HG03460 (cell line): ENCODE measurements around the gene MBD6.
A peak's percentile ranks its signal among the peaks of the same experiment; 100 is the strongest.

Experiments
- ATAC-seq: cut with Tn5 transposase; IDR thresholded peaks from one replicate; pipeline ENCODE4 v1.9.1; 2021; ENCODE audit not compliant: unreplicated experiment

The MBD6 gene

GRCh38 chr12:57522011-57522886 is at the start of gene MBD6:
MBD6 (plus strand) TSS chr12:57522824; CDS start chr12:57524304, 1,480 bp downstream.
- peak; percentile 33 for ATAC-seq

GRCh38 chr12:57473392-57473791 is 49.2 kb upstream of the MBD6 start:
- ATAC-seq = no peak

- ATAC-seq = no peak
Observed at GRCh38 chr12:57473886-57474285, 48.7 kb upstream of the MBD6 start.

GRCh38 chr12:57474430-57474829 is 48.2 kb upstream of the MBD6 start:
- no peak for ATAC-seq

GRCh38 chr12:57474862-57475261 is 47.8 kb upstream of the MBD6 start:
- no peak for ATAC-seq

- ATAC-seq = no peak
Observed at GRCh38 chr12:57475271-57476161, 47.1 kb upstream of the MBD6 start.

- peak; percentile 32 for ATAC-seq
Observed at GRCh38 chr12:57476162-57476992, 46.2 kb upstream of the MBD6 start.

GRCh38 chr12:57476993-57477709 is 45.5 kb upstream of the MBD6 start:
- no peak for ATAC-seq

- peak; percentile 39 for ATAC-seq
Observed at GRCh38 chr12:57477710-57478681, 44.6 kb upstream of the MBD6 start.

GRCh38 chr12:57479043-57479375 is 43.6 kb upstream of the MBD6 start:
- no peak for ATAC-seq

GRCh38 chr12:57479376-57480115 is 43.1 kb upstream of the MBD6 start, which contains the start of gene ARHGAP9:
ARHGAP9 (minus strand) TSS chr12:57479866; CDS start chr12:57479406, 460 bp downstream.
- ATAC-seq = peak; percentile 40

GRCh38 chr12:57481671-57482070 is 41.0 kb upstream of the MBD6 start:
- no peak for ATAC-seq

- ATAC-seq = no peak
Observed at GRCh38 chr12:57483466-57483865, 39.2 kb upstream of the MBD6 start.

- no peak for ATAC-seq
Observed at GRCh38 chr12:57485695-57486094, 36.9 kb upstream of the MBD6 start.

- ATAC-seq = no peak
Observed at GRCh38 chr12:57487055-57487596, 35.5 kb upstream of the MBD6 start.

- peak; percentile 96 for ATAC-seq
Observed at GRCh38 chr12:57487597-57488401, 34.8 kb upstream of the MBD6 start, which contains the start of gene MARS1. MARS1 (plus strand) TSS chr12:57488068; CDS start chr12:57488091, 23 bp downstream.
